ENCODE data around the gene MAGEF1.

The MAGEF1 gene

GRCh38 chr3:184745526-184745925, 33.7 kb upstream of the MAGEF1 start:
- Histone ChIP-seq H3K27ac (no peak overlapping the region), H3K4me2 (peak overlapping the region in 5 of 11 experiments; percentile 3 to 37 (median 27); a peak in 6 of 22 replicates), H3K9me3 (replicated peaks in 1 of 11) (no peaks in the 10 kb centered on the region), H3K4me3 (no peak overlapping the region), H3K27me3 (no peaks in the 10 kb centered on the region), H3K4me1 (peaks cover 0 to 36% (median 13%) of the 10 kb centered on the region in 10 experiments; a peak in 15 of 20 replicates), H4K20me1 (no peaks in the 10 kb centered on the region), H3K9ac (no peak overlapping the region), H3K36me3 (no peaks in the 10 kb centered on the region)
- TF ChIP-seq Cebpa-rat (IDR thresholded peaks at IDR 0.05): no peak

GRCh38 chr3:184743248-184743647, 31.4 kb upstream of the MAGEF1 start:
- H3K9me3 ChIP-seq (replicated peaks in 1 of 11): no peaks in the 10 kb centered on the region
- no peaks in the 10 kb centered on the region for H3K27me3 ChIP-seq
- no peak overlapping the region for H3K9ac ChIP-seq
- no peak overlapping the region for H3K4me2 ChIP-seq
- no peaks in the 10 kb centered on the region for H4K20me1 ChIP-seq
- no peak overlapping the region for H3K4me3 ChIP-seq
- H3K4me1 ChIP-seq: peaks cover 0 to 49% (median 16%) of the 10 kb centered on the region in 10 experiments; a peak in 15 of 20 replicates
- H3K27ac ChIP-seq: no peak overlapping the region
- no peak for TF ChIP-seq Cebpa-rat (IDR thresholded peaks at IDR 0.05)
- H3K36me3 ChIP-seq: no peaks in the 10 kb centered on the region

- Histone ChIP-seq H3K27ac (no peak overlapping the region), H4K20me1 (no peaks in the 10 kb centered on the region), H3K4me3 (no peak overlapping the region), H3K9me3 (replicated peaks in 1 of 11) (no peaks in the 10 kb centered on the region), H3K27me3 (no peaks in the 10 kb centered on the region), H3K4me1 (peaks cover 0 to 49% (median 15%) of the 10 kb centered on the region in 10 experiments; a peak in 15 of 20 replicates), H3K4me2 (peak overlapping the region in 1 of 11 experiments; percentile 17; a peak in 1 of 22 replicates), H3K36me3 (no peaks in the 10 kb centered on the region), H3K9ac (no peak overlapping the region)
- TF ChIP-seq Cebpa-rat (IDR thresholded peaks at IDR 0.05): no peak
Measured at GRCh38 chr3:184742676-184743135, 30.8 kb upstream of the MAGEF1 start.

GRCh38 chr3:184741798-184742675, 30.2 kb upstream of the MAGEF1 start:
- Histone ChIP-seq H3K27ac (no peak overlapping the region), H3K9me3 (replicated peaks in 1 of 11) (no peaks in the 10 kb centered on the region), H3K36me3 (no peaks in the 10 kb centered on the region), H4K20me1 (no peaks in the 10 kb centered on the region), H3K27me3 (no peaks in the 10 kb centered on the region), H3K9ac (no peak overlapping the region), H3K4me1 (peaks cover 0 to 53% (median 15%) of the 10 kb centered on the region in 10 experiments; a peak in 15 of 20 replicates), H3K4me2 (peak overlapping the region in 2 of 11 experiments; percentile 17 to 69; a peak in 4 of 22 replicates), H3K4me3 (no peak overlapping the region)
- TF ChIP-seq Cebpa-rat (IDR thresholded peaks at IDR 0.05): no peak

- Histone ChIP-seq H3K27ac (no peak overlapping the region), H3K4me1 (peaks cover 0 to 53% (median 13%) of the 10 kb centered on the region in 10 experiments; a peak in 15 of 20 replicates), H3K27me3 (no peaks in the 10 kb centered on the region), H4K20me1 (no peaks in the 10 kb centered on the region), H3K4me3 (no peak overlapping the region), H3K4me2 (peak overlapping the region in 6 of 11 experiments; percentile 7 to 77 (median 69); a peak in 8 of 22 replicates), H3K36me3 (no peaks in the 10 kb centered on the region), H3K9me3 (replicated peaks in 1 of 11) (no peaks in the 10 kb centered on the region), H3K9ac (no peak overlapping the region)
- TF ChIP-seq Cebpa-rat (IDR thresholded peaks at IDR 0.05): no peak
Measured at GRCh38 chr3:184741259-184741556, 29.3 kb upstream of the MAGEF1 start.

- Histone ChIP-seq H3K9me3 (replicated peaks in 1 of 11) (no peaks in the 10 kb centered on the region), H3K4me1 (peaks cover 0 to 53% (median 11%) of the 10 kb centered on the region in 10 experiments; a peak in 15 of 20 replicates), H3K36me3 (no peaks in the 10 kb centered on the region), H3K4me3 (no peak overlapping the region), H4K20me1 (no peaks in the 10 kb centered on the region), H3K9ac (0 out of 22 replicates have a peak overlapping the region, but pooled peaks of 1 of the 11 experiments have one; percentile 2), H3K27ac (no peak overlapping the region; a peak in 1 of 22 replicates), H3K27me3 (no peaks in the 10 kb centered on the region), H3K4me2 (peak overlapping the region in 9 of 11 experiments; percentile 7 to 77 (median 62); a peak in 14 of 22 replicates)
- TF ChIP-seq Cebpa-rat (IDR thresholded peaks at IDR 0.05): no peak
Measured at GRCh38 chr3:184740509-184741258, 28.8 kb upstream of the MAGEF1 start.

- Histone ChIP-seq H3K4me3 (no peak overlapping the region), H3K9me3 (replicated peaks in 1 of 11) (no peaks in the 10 kb centered on the region), H3K27ac (no peak overlapping the region), H3K27me3 (no peaks in the 10 kb centered on the region), H3K36me3 (no peaks in the 10 kb centered on the region), H3K9ac (no peak overlapping the region), H4K20me1 (no peaks in the 10 kb centered on the region), H3K4me2 (peak overlapping the region in 9 of 11 experiments; percentile 7 to 77 (median 62); a peak in 14 of 22 replicates), H3K4me1 (peaks cover 0 to 53% (median 10%) of the 10 kb centered on the region in 10 experiments; a peak in 13 of 20 replicates)
- no peak for TF ChIP-seq Cebpa-rat (IDR thresholded peaks at IDR 0.05)
Measured at GRCh38 chr3:184739594-184740505, 28.0 kb upstream of the MAGEF1 start.

- H3K27me3 ChIP-seq: no peaks in the 10 kb centered on the region
- H3K4me1 ChIP-seq: peaks cover 0 to 53% (median 10%) of the 10 kb centered on the region in 10 experiments; a peak in 13 of 20 replicates
- no peak overlapping the region for H3K4me3 ChIP-seq
- H4K20me1 ChIP-seq: no peaks in the 10 kb centered on the region
- H3K27ac ChIP-seq: no peak overlapping the region
- no peak for TF ChIP-seq Cebpa-rat (IDR thresholded peaks at IDR 0.05)
- H3K4me2 ChIP-seq: peak overlapping the region in 3 of 11 experiments; percentile 65 to 84 (median 70); a peak in 4 of 22 replicates
- no peak overlapping the region for H3K9ac ChIP-seq
- H3K9me3 ChIP-seq (replicated peaks in 1 of 11): no peaks in the 10 kb centered on the region
- H3K36me3 ChIP-seq: no peaks in the 10 kb centered on the region
Measured at GRCh38 chr3:184738982-184739381, 27.1 kb upstream of the MAGEF1 start.

Measured in BLaER1 treated with 17β-estradiol and CSF1 and Interleukin-3, amounts not matched to agents 10 nM and 100 nM (cell line).